OCI-LY3 (cell line): ENCODE results near the gene CENPM.

Experiments used
- CTCF ChIP-seq: fragments of 200-600, 300-600 bp; sonication (generic); IDR thresholded peaks from 2 replicates; pipeline ENCODE4 v1.5.1; 2014; ENCODE audit warnings: antibody characterized with exemption, low read length, low read depth
- EZH2phosphoT487 ChIP-seq: fragments of 200-600 bp; shearing (Covaris generic); IDR thresholded peaks from 2 replicates; pipeline ENCODE4 v1.6.1; 2018; ENCODE audit warnings: antibody characterized with exemption, mixed run types, low read depth

GRCh38 chr22:41949297-41949965 lies 2.5 kb upstream of the CENPM start:
- no peak for TF ChIP-seq CTCF
- TF ChIP-seq EZH2phosphoT487, result no peak
